ENCODE results near the gene PEBP1.

Gene PEBP1

DNA sequence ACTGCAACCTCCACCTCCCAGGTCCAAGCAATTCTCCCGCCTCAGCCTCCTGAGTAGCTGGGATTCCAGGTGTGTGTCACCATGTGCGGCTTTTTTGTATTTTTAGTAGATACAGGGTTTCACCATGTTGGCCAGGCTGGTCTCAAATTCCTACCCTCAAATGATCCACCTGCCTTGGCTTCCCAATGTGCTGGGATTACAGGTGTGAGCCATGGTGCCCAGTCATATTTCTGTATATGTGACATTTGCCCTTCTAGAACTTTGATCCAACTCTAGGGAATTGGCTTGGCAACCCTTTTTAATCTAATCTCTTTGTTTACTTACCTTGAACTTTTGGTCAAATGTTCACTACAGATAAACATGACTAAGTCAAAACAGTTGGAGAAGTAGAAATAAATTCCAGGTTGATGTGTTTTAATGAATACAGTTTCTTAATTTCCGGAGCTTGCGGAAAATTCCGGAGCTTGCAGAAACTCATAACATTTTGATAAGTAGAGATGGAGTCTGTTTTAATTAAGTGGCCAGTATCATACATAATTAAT is 11.5 kb upstream of the PEBP1 start:
- WGBS, 2 donors (ENCODE audit: extremely low coverage in 2 of 2, insufficient read length in 2 of 2, insufficient replicate concordance in 1 of 2), result no CpG with 5 or more reads among the region's 5 CpGs
- H2AFZ ChIP-seq (ENCODE audit: low read length), result no peak overlapping the region
- no peak overlapping the region for H2BK12ac ChIP-seq (ENCODE audit: low read length)
- no peak overlapping the region for H3K23ac ChIP-seq (ENCODE audit: low read depth, low read length, poor library complexity)
- H4K91ac ChIP-seq (ENCODE audit: low read depth, low read length, poor library complexity), result no peak overlapping the region
- no peak overlapping the region for H3K18ac ChIP-seq (ENCODE audit: low read length)
- no peak overlapping the region for H3K14ac ChIP-seq (ENCODE audit: low read length)
- peaks cover 4% of the 10 kb centered on the region for H3K79me1 ChIP-seq (ENCODE audit: low read depth, low read length)
- peaks cover 2 to 8% of the 10 kb centered on the region in 2 donors for H3K4me1 ChIP-seq (ENCODE audit: control insufficient read depth in 2 of 2, insufficient read depth in 1 of 2, low read depth in 1 of 2, low read length in 2 of 2)
- H3K9ac ChIP-seq (ENCODE audit: low read depth, low read length, poor library complexity), result no peak overlapping the region
- H2AK5ac ChIP-seq (ENCODE audit: low read depth, low read length), result no peak overlapping the region
- H2BK5ac ChIP-seq (ENCODE audit: low read length), result no peak overlapping the region
- no peak overlapping the region for H3K4me2 ChIP-seq (ENCODE audit: insufficient read depth, low read length, poor library complexity, severe bottlenecking)
- H3K36me3 ChIP-seq (replicated peaks in 1 of 2; ENCODE audit: control insufficient read depth in 2 of 2, insufficient read depth in 2 of 2, low read length in 2 of 2), result peaks cover 0 to 10% of the 10 kb centered on the region in 2 donors
- H2BK15ac ChIP-seq (ENCODE audit: low read length), result no peak overlapping the region
- no peak overlapping the region for H3K4me3 ChIP-seq (ENCODE audit: low read length in 2 of 2)
- H4K8ac ChIP-seq (ENCODE audit: low read depth, low read length), result no peak overlapping the region
- no peak for DNase-seq (ENCODE audit: low spot score)
- no peak overlapping the region for H3K27ac ChIP-seq (replicated peaks; ENCODE audit: low read length)
- no peaks in the 10 kb centered on the region for H3K27me3 ChIP-seq (ENCODE audit: control insufficient read depth in 3 of 3, insufficient read depth in 3 of 3, low read depth in 1 of 3, low read length in 3 of 3)
- no peak overlapping the region for H2BK120ac ChIP-seq (ENCODE audit: low read depth, low read length)
- no peak overlapping the region for H3K4ac ChIP-seq (ENCODE audit: low read length)
- H3K9me3 ChIP-seq (replicated peaks in 1 of 2; ENCODE audit: control insufficient read depth in 2 of 2, insufficient read depth in 1 of 2, low read depth in 1 of 2, low read length in 2 of 2), result peaks cover 0 to under 1% of the 10 kb centered on the region in 2 donors

GRCh38 chr12:118125743-118126118 is 10.2 kb upstream of the PEBP1 start:
- WGBS, 2 donors (ENCODE audit: extremely low coverage in 2 of 2, insufficient read length in 2 of 2, insufficient replicate concordance in 1 of 2), result no CpG with 5 or more reads among the region's 4 CpGs
- H2AK5ac ChIP-seq (ENCODE audit: low read depth, low read length), result no peak overlapping the region

DNA sequence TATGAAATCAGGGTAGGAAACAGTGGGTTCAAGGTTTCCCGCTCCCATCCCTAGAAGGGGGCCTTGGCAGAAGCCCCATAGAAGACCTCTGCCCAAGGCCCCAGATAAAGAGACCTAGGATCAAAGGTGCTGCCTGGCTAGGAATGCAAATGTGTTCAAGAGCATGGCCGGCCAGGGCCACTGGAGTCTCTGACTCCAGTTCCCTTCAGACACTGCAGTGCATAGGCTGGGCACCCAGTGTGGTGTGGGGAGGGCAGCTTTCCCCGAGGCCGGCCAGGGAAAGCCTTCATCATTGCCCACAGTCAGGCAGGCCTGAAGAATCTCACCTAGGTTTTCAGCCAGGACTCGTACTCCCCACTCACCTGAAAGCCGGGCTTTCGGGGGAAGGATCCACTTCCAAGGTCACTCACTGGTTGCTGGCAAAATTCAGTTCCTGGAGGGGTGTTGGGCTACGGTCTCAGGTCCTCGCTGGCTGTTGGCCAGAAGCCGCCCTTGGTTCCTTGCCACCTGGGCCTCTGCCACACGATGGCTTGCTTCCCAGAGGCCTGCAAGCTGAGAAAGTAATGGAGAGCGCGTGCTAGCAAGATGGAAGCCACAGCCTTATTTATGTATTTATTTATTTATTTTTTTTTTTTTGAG is 9.7 kb upstream of the PEBP1 start:
- Histone ChIP-seq H2BK12ac (ENCODE audit: low read length) (no peak overlapping the region), H3K4ac (ENCODE audit: low read length) (no peak overlapping the region), H3K4me3 (ENCODE audit: low read length in 2 of 2) (no peak overlapping the region), H2BK5ac (ENCODE audit: low read length) (peak overlapping the region; percentile 13), H3K27me3 (ENCODE audit: control insufficient read depth in 3 of 3, insufficient read depth in 3 of 3, low read depth in 1 of 3, low read length in 3 of 3) (no peaks in the 10 kb centered on the region), H3K14ac (ENCODE audit: low read length) (no peak overlapping the region), H3K23ac (ENCODE audit: low read depth, low read length, poor library complexity) (no peak overlapping the region), H3K36me3 (replicated peaks in 1 of 2; ENCODE audit: control insufficient read depth in 2 of 2, insufficient read depth in 2 of 2, low read length in 2 of 2) (peaks cover 0 to 12% of the 10 kb centered on the region in 2 donors), H4K91ac (ENCODE audit: low read depth, low read length, poor library complexity) (no peak overlapping the region), H3K79me1 (ENCODE audit: low read depth, low read length) (peaks cover 4% of the 10 kb centered on the region), H3K18ac (ENCODE audit: low read length) (no peak overlapping the region), H2AK5ac (ENCODE audit: low read depth, low read length) (peak overlapping the region; percentile 75), H3K9me3 (replicated peaks in 1 of 2; ENCODE audit: control insufficient read depth in 2 of 2, insufficient read depth in 1 of 2, low read depth in 1 of 2, low read length in 2 of 2) (peaks cover 0 to 3% of the 10 kb centered on the region in 2 donors), H2AFZ (ENCODE audit: low read length) (no peak overlapping the region), H2BK120ac (ENCODE audit: low read depth, low read length) (no peak overlapping the region), H3K27ac (replicated peaks; ENCODE audit: low read length) (no peak overlapping the region), H4K8ac (ENCODE audit: low read depth, low read length) (no peak overlapping the region), H3K4me1 (ENCODE audit: control insufficient read depth in 2 of 2, insufficient read depth in 1 of 2, low read depth in 1 of 2, low read length in 2 of 2) (peaks cover 0 to 1% of the 10 kb centered on the region in 2 donors), H2BK15ac (ENCODE audit: low read length) (no peak overlapping the region), H3K4me2 (ENCODE audit: insufficient read depth, low read length, poor library complexity, severe bottlenecking) (no peak overlapping the region), H3K9ac (ENCODE audit: low read depth, low read length, poor library complexity) (no peak overlapping the region)
- no peak for DNase-seq (ENCODE audit: low spot score)
- no CpG with 5 or more reads among the region's 13 CpGs for WGBS, 2 donors (ENCODE audit: extremely low coverage in 2 of 2, insufficient read length in 2 of 2, insufficient replicate concordance in 1 of 2)

More at GRCh38 chr12:118125743-118126118, 10.2 kb upstream of the PEBP1 start:
- Histone ChIP-seq H2BK15ac (ENCODE audit: low read length) (no peak overlapping the region), H3K79me1 (ENCODE audit: low read depth, low read length) (peaks cover 4% of the 10 kb centered on the region), H2BK120ac (ENCODE audit: low read depth, low read length) (no peak overlapping the region), H2AFZ (ENCODE audit: low read length) (no peak overlapping the region), H3K4me3 (ENCODE audit: low read length in 2 of 2) (no peak overlapping the region), H3K27me3 (ENCODE audit: control insufficient read depth in 3 of 3, insufficient read depth in 3 of 3, low read depth in 1 of 3, low read length in 3 of 3) (no peaks in the 10 kb centered on the region), H4K8ac (ENCODE audit: low read depth, low read length) (no peak overlapping the region), H3K27ac (replicated peaks; ENCODE audit: low read length) (no peak overlapping the region), H2BK12ac (ENCODE audit: low read length) (no peak overlapping the region), H3K4me1 (ENCODE audit: control insufficient read depth in 2 of 2, insufficient read depth in 1 of 2, low read depth in 1 of 2, low read length in 2 of 2) (peaks cover 0 to 4% of the 10 kb centered on the region in 2 donors), H3K14ac (ENCODE audit: low read length) (no peak overlapping the region), H3K9ac (ENCODE audit: low read depth, low read length, poor library complexity) (no peak overlapping the region), H3K18ac (ENCODE audit: low read length) (no peak overlapping the region), H3K23ac (ENCODE audit: low read depth, low read length, poor library complexity) (no peak overlapping the region), H4K91ac (ENCODE audit: low read depth, low read length, poor library complexity) (no peak overlapping the region), H3K9me3 (replicated peaks in 1 of 2; ENCODE audit: control insufficient read depth in 2 of 2, insufficient read depth in 1 of 2, low read depth in 1 of 2, low read length in 2 of 2) (peaks cover 0 to 3% of the 10 kb centered on the region in 2 donors), H3K4ac (ENCODE audit: low read length) (no peak overlapping the region), H3K4me2 (ENCODE audit: insufficient read depth, low read length, poor library complexity, severe bottlenecking) (no peak overlapping the region), H3K36me3 (replicated peaks in 1 of 2; ENCODE audit: control insufficient read depth in 2 of 2, insufficient read depth in 2 of 2, low read length in 2 of 2) (peaks cover 0 to 12% of the 10 kb centered on the region in 2 donors), H2BK5ac (ENCODE audit: low read length) (no peak overlapping the region)
- DNase-seq (ENCODE audit: low spot score), result no peak

GRCh38 chr12:118127867-118128266 is 8.1 kb upstream of the PEBP1 start:
- Histone ChIP-seq H3K9me3 (replicated peaks in 1 of 2; ENCODE audit: control insufficient read depth in 2 of 2, insufficient read depth in 1 of 2, low read depth in 1 of 2, low read length in 2 of 2) (peaks cover 0 to 3% of the 10 kb centered on the region in 2 donors), H4K8ac (ENCODE audit: low read depth, low read length) (no peak overlapping the region), H3K27me3 (ENCODE audit: control insufficient read depth in 3 of 3, insufficient read depth in 3 of 3, low read depth in 1 of 3, low read length in 3 of 3) (no peaks in the 10 kb centered on the region), H3K27ac (replicated peaks; ENCODE audit: low read length) (no peak overlapping the region), H4K91ac (ENCODE audit: low read depth, low read length, poor library complexity) (no peak overlapping the region), H3K36me3 (replicated peaks in 1 of 2; ENCODE audit: control insufficient read depth in 2 of 2, insufficient read depth in 2 of 2, low read length in 2 of 2) (peaks cover 0 to 12% of the 10 kb centered on the region in 2 donors), H3K4ac (ENCODE audit: low read length) (no peak overlapping the region), H3K23ac (ENCODE audit: low read depth, low read length, poor library complexity) (no peak overlapping the region), H2BK12ac (ENCODE audit: low read length) (no peak overlapping the region), H2BK5ac (ENCODE audit: low read length) (no peak overlapping the region), H3K14ac (ENCODE audit: low read length) (no peak overlapping the region), H2BK120ac (ENCODE audit: low read depth, low read length) (no peak overlapping the region), H3K79me1 (ENCODE audit: low read depth, low read length) (peaks cover 2% of the 10 kb centered on the region), H3K18ac (ENCODE audit: low read length) (no peak overlapping the region), H2AK5ac (ENCODE audit: low read depth, low read length) (no peak overlapping the region), H3K4me1 (ENCODE audit: control insufficient read depth in 2 of 2, insufficient read depth in 1 of 2, low read depth in 1 of 2, low read length in 2 of 2) (no peaks in the 10 kb centered on the region), H3K4me3 (ENCODE audit: low read length in 2 of 2) (no peak overlapping the region), H2BK15ac (ENCODE audit: low read length) (no peak overlapping the region), H2AFZ (ENCODE audit: low read length) (no peak overlapping the region), H3K9ac (ENCODE audit: low read depth, low read length, poor library complexity) (no peak overlapping the region), H3K4me2 (ENCODE audit: insufficient read depth, low read length, poor library complexity, severe bottlenecking) (no peak overlapping the region)
- WGBS, 2 donors (ENCODE audit: extremely low coverage in 2 of 2, insufficient read length in 2 of 2, insufficient replicate concordance in 1 of 2), result no CpG with 5 or more reads among the region's 5 CpGs
- DNase-seq (ENCODE audit: low spot score), result no peak

All from neuronal stem cell (in vitro differentiated cells).